ENCODE results near the gene C13orf42. TPM values are rescaled to one million over a fixed set of nuclear protein-coding genes. Genes with fewer than 3 reads are reported as not detected.

Gene C13orf42
- not detected for total RNA-seq

GRCh38 chr13:51111174-51111573 lies at the start of gene C13orf42:
Gene C13orf42 (minus strand): TSS chr13:51111274. CDS start chr13:51111209, 65 bp downstream.
- no peaks in the 10 kb centered on the region for H3K9me3 Mint-ChIP-seq
- H3K36me3 Mint-ChIP-seq, result no peaks in the 10 kb centered on the region
- H3K27me3 Mint-ChIP-seq, result peaks cover 10 to 16% of the 10 kb centered on the region in 2 donors
- H3K27ac Mint-ChIP-seq, result no peak within 1 kb of the TSS
- no peak within 1 kb of the TSS for H3K4me3 Mint-ChIP-seq
- ATAC-seq (no peak), DNase-seq (ENCODE audit: low spot score) (no peak)
- no peaks in the 10 kb centered on the region for H3K4me1 Mint-ChIP-seq (ENCODE audit: low read depth in 2 of 2)

GRCh38 chr13:51158880-51159518 lies 47.9 kb upstream of the C13orf42 start:
- DNase-seq (ENCODE audit: low spot score) (no peak), ATAC-seq (no peak)
- no peak overlapping the region for H3K4me3 Mint-ChIP-seq
- H3K9me3 Mint-ChIP-seq, result no peaks in the 10 kb centered on the region
- H3K27me3 Mint-ChIP-seq, result peaks cover 11 to 13% of the 10 kb centered on the region in 2 donors
- no peaks in the 10 kb centered on the region for H3K4me1 Mint-ChIP-seq (ENCODE audit: low read depth in 2 of 2)
- no peaks in the 10 kb centered on the region for H3K36me3 Mint-ChIP-seq
- no peak overlapping the region for H3K27ac Mint-ChIP-seq

DNA sequence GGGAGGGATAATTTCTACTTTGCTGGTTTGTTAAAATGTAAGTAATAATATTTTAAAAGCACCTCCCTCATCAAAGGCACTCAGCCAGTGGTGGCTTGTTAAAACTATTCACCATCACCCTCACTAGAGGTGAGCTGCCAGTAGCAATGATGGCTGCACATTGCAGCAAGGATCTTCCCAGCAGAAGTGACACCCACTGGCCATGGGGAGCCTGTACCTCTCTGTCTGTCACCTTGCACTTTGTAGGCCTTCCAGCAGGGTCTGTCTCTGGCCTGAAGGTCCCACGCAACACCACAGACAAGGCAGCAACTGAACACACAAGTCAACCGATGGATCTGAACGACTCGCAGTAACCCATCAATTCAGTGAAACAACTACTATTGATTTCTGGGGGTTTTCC lies 47.3 kb upstream of the C13orf42 start:
- Mint-ChIP-seq H3K4me3 (no peak overlapping the region), H3K36me3 (no peaks in the 10 kb centered on the region), H3K4me1 (ENCODE audit: low read depth in 2 of 2) (no peaks in the 10 kb centered on the region), H3K27ac (no peak overlapping the region), H3K9me3 (no peaks in the 10 kb centered on the region), H3K27me3 (peaks cover 6 to 10% of the 10 kb centered on the region in 2 donors)
- ATAC-seq (no peak), DNase-seq (ENCODE audit: low spot score) (no peak)

GRCh38 chr13:51156648-51157047 lies 45.6 kb upstream of the C13orf42 start:
- Mint-ChIP-seq H3K27ac (no peak overlapping the region), H3K36me3 (no peaks in the 10 kb centered on the region), H3K27me3 (peaks cover 7 to 14% of the 10 kb centered on the region in 2 donors), H3K4me3 (no peak overlapping the region), H3K4me1 (ENCODE audit: low read depth in 2 of 2) (no peaks in the 10 kb centered on the region), H3K9me3 (no peaks in the 10 kb centered on the region)
- no peak for ATAC-seq
- DNase-seq (ENCODE audit: low spot score), result no peak

- Mint-ChIP-seq H3K4me1 (ENCODE audit: low read depth in 2 of 2) (no peaks in the 10 kb centered on the region), H3K36me3 (no peaks in the 10 kb centered on the region), H3K4me3 (no peak overlapping the region), H3K9me3 (no peaks in the 10 kb centered on the region), H3K27me3 (peaks cover 14 to 21% of the 10 kb centered on the region in 2 donors), H3K27ac (no peak overlapping the region)
- ATAC-seq (no peak), DNase-seq (ENCODE audit: low spot score) (no peak)
Measured at GRCh38 chr13:51155776-51156515, 44.9 kb upstream of the C13orf42 start.

- H3K27ac Mint-ChIP-seq, result no peak overlapping the region
- ATAC-seq (no peak), DNase-seq (ENCODE audit: low spot score) (no peak)
- no peaks in the 10 kb centered on the region for H3K9me3 Mint-ChIP-seq
- H3K4me1 Mint-ChIP-seq (ENCODE audit: low read depth in 2 of 2), result no peaks in the 10 kb centered on the region
- peaks cover 18 to 24% of the 10 kb centered on the region in 2 donors for H3K27me3 Mint-ChIP-seq
- no peaks in the 10 kb centered on the region for H3K36me3 Mint-ChIP-seq
- no peak overlapping the region for H3K4me3 Mint-ChIP-seq
Measured at GRCh38 chr13:51155161-51155560, 44.1 kb upstream of the C13orf42 start.

- DNase-seq (ENCODE audit: low spot score), result no peak
Measured at GRCh38 chr13:51154029-51154555, 43.0 kb upstream of the C13orf42 start.

GRCh38 chr13:51153527-51153926 lies 42.5 kb upstream of the C13orf42 start:
- Mint-ChIP-seq H3K9me3 (no peaks in the 10 kb centered on the region), H3K4me3 (no peak overlapping the region), H3K27me3 (peaks cover 24 to 27% of the 10 kb centered on the region in 2 donors), H3K4me1 (ENCODE audit: low read depth in 2 of 2) (no peaks in the 10 kb centered on the region), H3K36me3 (no peaks in the 10 kb centered on the region), H3K27ac (no peak overlapping the region)
- DNase-seq (ENCODE audit: low spot score), result no peak
- no peak for ATAC-seq

More at GRCh38 chr13:51154029-51154555, 43.0 kb upstream of the C13orf42 start:
- Mint-ChIP-seq H3K4me3 (no peak overlapping the region), H3K4me1 (ENCODE audit: low read depth in 2 of 2) (no peaks in the 10 kb centered on the region), H3K27ac (no peak overlapping the region), H3K36me3 (no peaks in the 10 kb centered on the region), H3K27me3 (peaks cover 24 to 27% of the 10 kb centered on the region in 2 donors), H3K9me3 (no peaks in the 10 kb centered on the region)
- ATAC-seq, result peak in 1 of 2 donors; percentile 12

DNA sequence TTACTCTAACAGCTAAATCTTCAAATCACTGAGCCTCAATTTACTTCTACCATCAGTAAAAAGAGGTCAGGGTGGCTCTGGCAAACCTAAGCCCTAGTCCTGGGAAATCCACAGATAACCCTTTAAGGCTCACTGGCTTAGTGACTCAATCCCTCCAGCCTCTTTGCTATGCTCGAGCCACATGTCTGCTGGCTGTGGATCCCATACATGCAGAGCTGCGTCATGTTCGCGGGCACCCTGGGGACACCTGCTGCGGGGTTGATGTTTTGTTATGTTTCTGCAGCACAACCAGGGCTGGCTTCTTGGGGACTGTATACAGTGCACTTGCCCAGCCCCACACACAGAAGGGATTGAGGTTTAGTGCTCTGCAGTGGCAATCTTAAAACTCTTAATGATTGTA lies 41.6 kb upstream of the C13orf42 start:
- H3K27ac Mint-ChIP-seq, result no peak overlapping the region
- no peaks in the 10 kb centered on the region for H3K4me1 Mint-ChIP-seq (ENCODE audit: low read depth in 2 of 2)
- no peak for DNase-seq (ENCODE audit: low spot score)
- no peak overlapping the region for H3K4me3 Mint-ChIP-seq
- H3K9me3 Mint-ChIP-seq, result no peaks in the 10 kb centered on the region
- no peaks in the 10 kb centered on the region for H3K36me3 Mint-ChIP-seq
- peak in 1 of 2 donors; percentile 36 for ATAC-seq
- peaks cover 25 to 30% of the 10 kb centered on the region in 2 donors for H3K27me3 Mint-ChIP-seq

DNA sequence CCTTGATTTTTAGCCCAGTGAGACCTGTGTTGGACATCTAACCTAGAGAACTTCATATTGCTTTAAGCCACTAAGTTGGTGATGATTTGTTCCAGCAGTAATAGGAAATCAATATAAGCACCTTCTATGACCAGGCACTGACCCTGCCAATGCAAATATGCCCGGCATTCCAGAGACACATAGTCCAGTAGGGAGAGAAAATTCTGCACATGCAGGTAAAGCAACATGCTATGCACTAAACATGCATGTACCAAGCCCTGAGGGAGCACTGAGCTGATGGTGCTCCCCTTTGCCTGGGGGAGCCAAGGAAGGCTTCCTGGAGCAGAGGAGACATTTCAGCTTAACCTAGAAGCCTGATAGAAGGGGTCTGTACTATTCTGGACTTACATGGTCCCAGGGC lies 40.4 kb upstream of the C13orf42 start:
- ATAC-seq, result no peak
- no peaks in the 10 kb centered on the region for H3K4me1 Mint-ChIP-seq (ENCODE audit: low read depth in 2 of 2)
- peaks cover 22 to 30% of the 10 kb centered on the region in 2 donors for H3K27me3 Mint-ChIP-seq

DNA sequence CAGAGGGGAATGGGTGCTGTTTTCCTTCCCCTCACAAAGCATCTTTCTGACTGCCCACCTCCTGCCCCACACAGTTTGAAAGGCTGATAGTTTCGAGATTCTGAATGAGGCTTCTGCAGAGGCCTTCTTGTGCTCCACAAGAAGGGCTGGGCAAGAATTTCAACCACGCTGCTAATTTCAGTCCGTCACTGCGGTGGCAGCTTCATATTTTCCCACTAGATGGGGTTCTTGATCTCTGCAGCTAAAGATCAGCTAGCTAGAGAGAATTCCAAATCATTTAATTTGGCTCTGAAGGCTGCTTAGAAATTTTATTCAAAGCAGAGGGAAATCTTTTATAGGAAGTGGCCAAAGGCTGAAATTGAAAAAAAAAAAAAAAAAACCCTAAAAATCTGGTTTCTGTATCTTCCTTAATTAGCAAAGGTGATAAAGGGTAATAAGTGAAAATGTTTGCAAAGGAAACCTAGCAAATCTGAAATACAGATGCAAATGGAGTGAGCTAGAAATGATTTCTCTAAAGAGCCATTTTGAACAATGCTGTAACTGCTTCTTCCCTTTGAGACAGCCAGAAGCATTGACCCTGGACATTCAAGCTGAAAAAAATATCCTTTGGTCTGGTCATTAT lies 38.0 kb upstream of the C13orf42 start:
- Mint-ChIP-seq H3K4me3 (no peak overlapping the region), H3K27me3 (peaks cover 28 to 33% of the 10 kb centered on the region in 2 donors), H3K36me3 (peaks cover 4% of the 10 kb centered on the region), H3K9me3 (no peaks in the 10 kb centered on the region), H3K27ac (no peak overlapping the region), H3K4me1 (ENCODE audit: low read depth in 2 of 2) (no peaks in the 10 kb centered on the region)
- DNase-seq (ENCODE audit: low spot score), result no peak
- ATAC-seq, result no peak

More for the DNA sequence above, 40.4 kb upstream of the C13orf42 start:
- H3K27ac Mint-ChIP-seq, result no peak overlapping the region
- no peak overlapping the region for H3K4me3 Mint-ChIP-seq
- DNase-seq (ENCODE audit: low spot score), result no peak
- H3K9me3 Mint-ChIP-seq, result no peaks in the 10 kb centered on the region
- H3K36me3 Mint-ChIP-seq, result no peaks in the 10 kb centered on the region

- Mint-ChIP-seq H3K36me3 (peaks cover 5% of the 10 kb centered on the region), H3K4me1 (ENCODE audit: low read depth in 2 of 2) (no peaks in the 10 kb centered on the region), H3K9me3 (no peaks in the 10 kb centered on the region), H3K4me3 (no peak overlapping the region), H3K27me3 (peaks cover 26 to 33% of the 10 kb centered on the region in 2 donors), H3K27ac (no peak overlapping the region)
- ATAC-seq (peak; percentile 34 to 48), DNase-seq (ENCODE audit: low spot score) (no peak)
Measured at GRCh38 chr13:51148223-51148951, 37.3 kb upstream of the C13orf42 start.

GRCh38 chr13:51147732-51148131 lies 36.7 kb upstream of the C13orf42 start:
- Mint-ChIP-seq H3K27ac (no peak overlapping the region), H3K4me1 (ENCODE audit: low read depth in 2 of 2) (no peaks in the 10 kb centered on the region), H3K27me3 (peaks cover 23 to 33% of the 10 kb centered on the region in 2 donors), H3K9me3 (no peaks in the 10 kb centered on the region), H3K4me3 (no peak overlapping the region), H3K36me3 (peaks cover 5% of the 10 kb centered on the region)
- no peak for ATAC-seq
- no peak for DNase-seq (ENCODE audit: low spot score)
